ENCODE results near the gene PLCG1.
A peak's percentile ranks its signal among the peaks of the same experiment; 100 is the strongest.
"Not testable (repeated sequence)": the region's sequence is repeated elsewhere in the genome, so short reads cannot be mapped to it uniquely, and the experiment has no call there.

PLCG1 gene

DNA sequence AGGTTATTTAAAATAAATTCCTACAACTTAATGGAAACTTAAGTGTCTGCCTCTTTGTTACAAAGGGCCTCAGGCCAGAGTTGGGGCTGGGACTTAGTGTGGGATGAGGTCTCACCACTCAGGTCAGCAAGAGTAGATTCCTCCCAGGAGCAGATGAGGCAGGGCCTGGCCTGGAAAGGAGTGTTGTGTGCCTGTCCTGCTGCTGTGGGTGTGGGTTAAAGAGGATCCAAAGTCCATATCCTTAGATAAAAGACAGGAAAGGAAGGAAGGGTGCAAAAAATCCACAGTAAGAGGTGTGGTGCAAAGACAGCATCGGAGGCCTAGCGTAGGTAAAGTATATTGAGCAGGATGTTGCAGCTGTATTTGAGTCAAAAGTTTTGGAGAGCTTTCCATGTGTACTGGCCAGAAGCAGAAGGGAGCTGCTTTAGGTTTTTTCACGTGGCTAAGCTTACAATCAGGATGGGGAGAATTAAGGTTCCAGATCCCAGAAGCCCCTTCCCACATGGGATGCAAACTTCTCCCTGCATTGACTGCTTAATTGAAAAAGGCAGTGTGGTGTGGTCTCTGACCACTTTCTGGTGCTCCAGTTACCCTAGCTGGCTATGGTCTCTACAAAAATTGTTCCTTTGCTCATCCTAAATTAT is 12.8 kb upstream of the PLCG1 start:
- H3K9me3 ChIP-seq (ENCODE audit: control insufficient read depth in 2 of 2, low read length in 2 of 2): no peaks in the 10 kb centered on the region
- H3K9ac ChIP-seq (ENCODE audit: low read depth in 1 of 2, low read length in 2 of 2): peak overlapping the region in 1 of 2 donors; percentile 28
- no peaks in the 10 kb centered on the region for H3K27me3 ChIP-seq (ENCODE audit: control insufficient read depth in 2 of 2, insufficient read depth in 2 of 2, low read length in 2 of 2)
- peaks cover 40 to 52% of the 10 kb centered on the region in 2 donors for H3K36me3 ChIP-seq (ENCODE audit: control insufficient read depth in 2 of 2, insufficient read depth in 2 of 2, low read length in 2 of 2)
- H3K4me3 ChIP-seq (ENCODE audit: low read length in 2 of 2): no peak overlapping the region
- H3K4me1 ChIP-seq (ENCODE audit: control insufficient read depth in 2 of 2, insufficient read depth in 2 of 2, low read length in 2 of 2): peaks cover 5 to 13% of the 10 kb centered on the region in 2 donors
- H3K27ac ChIP-seq (ENCODE audit: low read depth in 2 of 2, low read length in 2 of 2): peak overlapping the region; percentile 70 to 83

DNA sequence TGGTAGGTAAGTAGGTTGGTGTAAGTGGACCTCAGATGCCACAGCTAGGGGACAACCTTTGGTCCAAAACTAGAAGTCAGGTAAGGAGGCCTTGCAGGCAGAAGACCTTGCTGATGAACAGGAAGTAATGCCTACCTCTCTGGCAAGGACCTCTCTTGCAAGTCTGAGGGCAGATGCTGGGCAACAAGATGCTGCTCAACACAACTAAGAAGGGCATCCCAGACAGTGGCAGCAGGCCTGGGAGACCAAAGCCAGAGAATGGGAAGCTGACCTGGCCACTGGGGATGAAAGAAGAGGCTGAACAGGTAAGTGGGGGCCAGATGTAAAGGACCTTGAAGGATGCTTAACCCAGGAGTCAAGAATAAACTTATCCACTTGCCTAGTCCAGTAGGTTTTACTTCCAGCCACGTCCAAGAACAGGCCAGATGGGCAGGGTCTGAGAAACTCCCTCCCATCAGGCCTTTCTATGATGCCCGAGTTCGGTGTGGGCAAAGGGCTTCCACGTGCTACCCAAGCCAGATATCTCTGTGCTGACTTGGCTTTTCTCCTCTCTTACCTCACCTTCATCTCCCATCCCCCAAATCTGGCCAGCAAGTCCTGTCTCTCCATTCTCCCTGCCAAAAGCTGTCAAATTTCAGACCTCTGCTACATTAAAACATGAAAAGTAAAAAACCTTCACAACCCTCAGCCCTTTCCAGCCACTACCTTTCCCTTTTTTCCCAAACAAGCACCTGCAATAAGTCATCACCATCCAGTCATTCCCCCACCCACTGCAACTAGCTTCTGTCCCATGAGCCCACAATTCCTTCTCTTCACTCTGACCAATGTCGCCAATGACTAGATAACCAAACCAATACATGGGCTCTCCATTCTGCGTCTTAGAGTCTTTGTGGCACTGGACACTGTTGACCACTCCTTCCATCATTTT is 11.5 kb upstream of the PLCG1 start:
- peaks cover 5 to 13% of the 10 kb centered on the region in 2 donors for H3K4me1 ChIP-seq (ENCODE audit: control insufficient read depth in 2 of 2, insufficient read depth in 2 of 2, low read length in 2 of 2)
- H3K27me3 ChIP-seq (ENCODE audit: control insufficient read depth in 2 of 2, insufficient read depth in 2 of 2, low read length in 2 of 2): no peaks in the 10 kb centered on the region
- H3K27ac ChIP-seq (ENCODE audit: low read depth in 2 of 2, low read length in 2 of 2): peak overlapping the region; percentile 70 to 83
- H3K4me3 ChIP-seq (ENCODE audit: low read length in 2 of 2): no peak overlapping the region
- H3K9me3 ChIP-seq (ENCODE audit: control insufficient read depth in 2 of 2, low read length in 2 of 2): no peaks in the 10 kb centered on the region
- peaks cover 33 to 41% of the 10 kb centered on the region in 2 donors for H3K36me3 ChIP-seq (ENCODE audit: control insufficient read depth in 2 of 2, insufficient read depth in 2 of 2, low read length in 2 of 2)
- no peak overlapping the region for H3K9ac ChIP-seq (ENCODE audit: low read depth in 1 of 2, low read length in 2 of 2)

GRCh38 chr20:41126719-41127118 is 10.6 kb upstream of the PLCG1 start:
- no peak overlapping the region for H3K9ac ChIP-seq (ENCODE audit: low read depth in 1 of 2, low read length in 2 of 2)
- H3K4me1 ChIP-seq (ENCODE audit: control insufficient read depth in 2 of 2, insufficient read depth in 2 of 2, low read length in 2 of 2): peaks cover 5 to 13% of the 10 kb centered on the region in 2 donors
- H3K27ac ChIP-seq (ENCODE audit: low read depth in 2 of 2, low read length in 2 of 2): no peak overlapping the region
- H3K27me3 ChIP-seq (ENCODE audit: control insufficient read depth in 2 of 2, insufficient read depth in 2 of 2, low read length in 2 of 2): no peaks in the 10 kb centered on the region
- no peak overlapping the region for H3K4me3 ChIP-seq (ENCODE audit: low read length in 2 of 2)
- no peaks in the 10 kb centered on the region for H3K9me3 ChIP-seq (ENCODE audit: control insufficient read depth in 2 of 2, low read length in 2 of 2)
- peaks cover 24 to 32% of the 10 kb centered on the region in 2 donors for H3K36me3 ChIP-seq (ENCODE audit: control insufficient read depth in 2 of 2, insufficient read depth in 2 of 2, low read length in 2 of 2)

DNA sequence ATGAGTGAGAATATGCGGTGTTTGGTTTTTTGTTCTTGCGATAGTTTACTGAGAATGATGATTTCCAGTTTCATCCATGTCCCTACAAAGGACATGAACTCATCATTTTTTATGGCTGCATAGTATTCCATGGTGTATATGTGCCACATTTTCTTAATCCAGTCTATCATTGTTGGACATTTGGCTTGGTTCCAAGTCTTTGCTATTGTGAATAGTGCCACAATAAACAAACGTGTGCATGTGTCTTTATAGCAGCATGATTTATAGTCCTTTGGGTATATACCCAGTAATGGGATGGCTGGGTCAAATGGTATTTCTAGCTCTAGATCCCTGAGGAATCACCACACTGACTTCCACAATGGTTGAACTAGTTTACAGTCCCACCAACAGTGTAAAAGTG is 9.0 kb upstream of the PLCG1 start:
- H3K36me3 ChIP-seq (ENCODE audit: control insufficient read depth in 2 of 2, insufficient read depth in 2 of 2, low read length in 2 of 2): peaks cover 10 to 17% of the 10 kb centered on the region in 2 donors
- H3K27me3 ChIP-seq (ENCODE audit: control insufficient read depth in 2 of 2, insufficient read depth in 2 of 2, low read length in 2 of 2); H3K9ac ChIP-seq (ENCODE audit: low read depth in 1 of 2, low read length in 2 of 2); H3K4me3 ChIP-seq (ENCODE audit: low read length in 2 of 2); H3K9me3 ChIP-seq (ENCODE audit: control insufficient read depth in 2 of 2, low read length in 2 of 2); H3K27ac ChIP-seq (ENCODE audit: low read depth in 2 of 2, low read length in 2 of 2): not testable (repeated sequence)
- H3K4me1 ChIP-seq (ENCODE audit: control insufficient read depth in 2 of 2, insufficient read depth in 2 of 2, low read length in 2 of 2): peaks cover 5 to 13% of the 10 kb centered on the region in 2 donors

DNA sequence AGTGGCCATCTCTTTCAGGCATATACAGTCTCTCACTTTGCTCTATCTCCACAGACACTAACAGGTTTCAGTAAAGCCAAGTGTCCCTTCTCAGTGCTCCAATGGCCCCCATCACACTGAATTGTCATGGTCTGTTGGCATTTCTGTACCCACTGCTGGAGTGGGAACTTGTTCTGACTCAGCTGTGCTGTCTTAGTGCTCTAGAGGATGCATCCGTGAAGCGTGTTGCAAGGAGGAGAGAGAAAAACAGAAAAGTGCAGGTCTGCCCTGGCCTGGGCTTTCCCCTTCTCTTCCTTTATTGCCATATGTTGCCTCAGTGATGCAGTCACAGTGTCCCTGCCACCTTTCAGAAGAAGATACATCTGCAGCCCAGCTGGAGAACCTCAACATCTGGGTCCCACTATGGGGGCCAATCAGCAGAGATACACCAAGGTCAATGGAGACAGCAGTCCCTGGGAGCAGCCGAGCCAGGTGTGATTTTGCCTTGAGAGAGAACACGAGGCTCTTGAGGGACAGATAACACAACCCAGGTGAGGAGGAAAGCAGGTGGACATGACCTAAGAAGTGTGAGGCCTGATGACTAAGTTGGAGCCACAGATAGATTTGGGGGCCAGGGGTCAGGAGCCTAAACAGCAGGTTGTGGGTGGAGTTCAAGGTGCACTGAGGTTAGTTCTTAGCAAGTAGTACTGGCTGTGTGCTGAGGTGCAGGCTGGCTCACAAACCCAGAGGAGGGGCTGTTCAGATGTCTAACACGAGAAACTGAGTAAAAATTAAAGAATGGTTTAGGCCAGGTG is 5.6 kb upstream of the PLCG1 start:
- Histone ChIP-seq H3K9ac (ENCODE audit: low read depth in 1 of 2, low read length in 2 of 2) (no peak overlapping the region), H3K36me3 (ENCODE audit: control insufficient read depth in 2 of 2, insufficient read depth in 2 of 2, low read length in 2 of 2) (peaks cover 0 to under 1% of the 10 kb centered on the region in 2 donors), H3K4me1 (ENCODE audit: control insufficient read depth in 2 of 2, insufficient read depth in 2 of 2, low read length in 2 of 2) (peaks cover 6 to 11% of the 10 kb centered on the region in 2 donors), H3K4me3 (ENCODE audit: low read length in 2 of 2) (no peak overlapping the region), H3K27ac (ENCODE audit: low read depth in 2 of 2, low read length in 2 of 2) (no peak overlapping the region), H3K9me3 (ENCODE audit: control insufficient read depth in 2 of 2, low read length in 2 of 2) (no peaks in the 10 kb centered on the region), H3K27me3 (ENCODE audit: control insufficient read depth in 2 of 2, insufficient read depth in 2 of 2, low read length in 2 of 2) (no peaks in the 10 kb centered on the region)

GRCh38 chr20:41132388-41132775 is 5.0 kb upstream of the PLCG1 start:
- not testable (repeated sequence) for H3K4me3 ChIP-seq (ENCODE audit: low read length in 2 of 2); H3K27ac ChIP-seq (ENCODE audit: low read depth in 2 of 2, low read length in 2 of 2); H3K27me3 ChIP-seq (ENCODE audit: control insufficient read depth in 2 of 2, insufficient read depth in 2 of 2, low read length in 2 of 2); H3K36me3 ChIP-seq (ENCODE audit: control insufficient read depth in 2 of 2, insufficient read depth in 2 of 2, low read length in 2 of 2); H3K9me3 ChIP-seq (ENCODE audit: control insufficient read depth in 2 of 2, low read length in 2 of 2); H3K9ac ChIP-seq (ENCODE audit: low read depth in 1 of 2, low read length in 2 of 2)
- H3K4me1 ChIP-seq (ENCODE audit: control insufficient read depth in 2 of 2, insufficient read depth in 2 of 2, low read length in 2 of 2): peaks cover 6 to 11% of the 10 kb centered on the region in 2 donors

GRCh38 chr20:41133709-41134361 is 3.5 kb upstream of the PLCG1 start:
- H3K27ac ChIP-seq (ENCODE audit: low read depth in 2 of 2, low read length in 2 of 2): no peak overlapping the region

DNA sequence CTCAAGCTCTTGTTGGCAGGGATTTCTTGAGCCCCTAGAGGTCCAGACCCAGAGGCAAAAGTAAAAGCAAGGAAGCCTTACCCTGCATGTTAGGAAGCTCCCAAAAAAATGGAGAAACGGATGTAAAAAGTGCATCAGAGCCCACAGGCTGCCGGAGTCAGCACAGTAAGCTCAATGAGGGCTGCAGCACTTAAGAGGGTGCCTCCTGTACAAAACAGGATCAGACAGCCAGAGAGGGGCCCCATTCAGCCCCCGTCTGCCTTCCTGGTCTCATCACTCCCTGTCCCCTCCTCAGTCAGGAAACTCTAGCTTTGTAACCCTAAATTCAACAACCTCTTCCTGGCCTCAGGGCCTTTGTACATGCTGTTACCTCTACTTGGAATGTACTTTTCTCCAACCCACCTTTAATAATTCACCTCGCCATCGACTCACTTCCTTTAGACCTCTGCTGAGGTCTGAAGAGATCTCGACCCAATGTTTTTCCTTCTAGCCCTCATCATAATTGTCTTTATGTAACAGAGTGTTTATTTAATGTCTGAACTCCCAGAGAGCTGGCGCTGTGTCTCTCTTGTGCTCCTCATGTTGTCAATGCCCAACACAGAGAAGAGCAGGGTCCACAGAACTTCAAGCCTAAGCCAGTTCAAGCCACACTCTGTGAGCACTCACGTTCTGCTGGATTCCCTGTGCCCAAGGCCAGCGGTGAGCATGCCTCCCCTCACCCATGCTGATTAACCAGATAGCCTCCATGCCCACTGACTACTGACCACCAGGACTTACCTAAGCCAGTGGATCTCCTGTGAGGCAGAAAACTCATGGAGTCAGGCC is 2.8 kb upstream of the PLCG1 start:
- H3K9ac ChIP-seq (ENCODE audit: low read depth in 1 of 2, low read length in 2 of 2): no peak overlapping the region
- H3K27me3 ChIP-seq (ENCODE audit: control insufficient read depth in 2 of 2, insufficient read depth in 2 of 2, low read length in 2 of 2): no peaks in the 10 kb centered on the region
- no peak overlapping the region for H3K4me3 ChIP-seq (ENCODE audit: low read length in 2 of 2)
- peaks cover 11 to 17% of the 10 kb centered on the region in 2 donors for H3K4me1 ChIP-seq (ENCODE audit: control insufficient read depth in 2 of 2, insufficient read depth in 2 of 2, low read length in 2 of 2)
- H3K36me3 ChIP-seq (ENCODE audit: control insufficient read depth in 2 of 2, insufficient read depth in 2 of 2, low read length in 2 of 2): no peaks in the 10 kb centered on the region
- H3K27ac ChIP-seq (ENCODE audit: low read depth in 2 of 2, low read length in 2 of 2): no peak overlapping the region
- no peaks in the 10 kb centered on the region for H3K9me3 ChIP-seq (ENCODE audit: control insufficient read depth in 2 of 2, low read length in 2 of 2)

More at GRCh38 chr20:41133709-41134361, 3.5 kb upstream of the PLCG1 start:
- Histone ChIP-seq H3K27me3 (ENCODE audit: control insufficient read depth in 2 of 2, insufficient read depth in 2 of 2, low read length in 2 of 2) (no peaks in the 10 kb centered on the region), H3K4me3 (ENCODE audit: low read length in 2 of 2) (no peak overlapping the region), H3K9ac (ENCODE audit: low read depth in 1 of 2, low read length in 2 of 2) (no peak overlapping the region), H3K4me1 (ENCODE audit: control insufficient read depth in 2 of 2, insufficient read depth in 2 of 2, low read length in 2 of 2) (peaks cover 11 to 13% of the 10 kb centered on the region in 2 donors), H3K9me3 (ENCODE audit: control insufficient read depth in 2 of 2, low read length in 2 of 2) (no peaks in the 10 kb centered on the region), H3K36me3 (ENCODE audit: control insufficient read depth in 2 of 2, insufficient read depth in 2 of 2, low read length in 2 of 2) (no peaks in the 10 kb centered on the region)
